Smooth muscle cell (in vitro differentiated cells): ENCODE data around the gene TMEM127. TPM values are rescaled to one million over a fixed set of nuclear protein-coding genes. Genes with fewer than 3 reads are reported as not detected.
"Not testable (repeated sequence)": the region's sequence is repeated elsewhere in the genome, so short reads cannot be mapped to it uniquely, and the experiment has no call there.

Experiments
- DNase-seq: peaks from one replicate; lab custom pipeline; 2025; ENCODE audit not compliant: unreplicated experiment; lab: John Stamatoyannopoulos, UW
- H2AFZ ChIP-seq: fragments of 200-600 bp; sonication (generic); 2 replicates; pipeline ENCODE4 v1.6.0; 2016; ENCODE audit warnings: antibody characterized with exemption, low read depth, mild to moderate bottlenecking
- H3F3A ChIP-seq: fragments of 200-600 bp; sonication (generic); 2 replicates; pipeline ENCODE4 v1.6.0; 2017; ENCODE audit warnings: antibody characterized with exemption, low read depth
- H3K27ac ChIP-seq: fragments of 200-600 bp; sonication (generic); 2 replicates; pipeline ENCODE4 v1.5.1; 2016; ENCODE audit warnings: low read depth, mild to moderate bottlenecking
- H3K27me3 ChIP-seq: fragments of 200-600 bp; sonication (generic); 2 replicates; pipeline ENCODE4 v1.6.1; 2016; ENCODE audit warnings: low read depth, mild to moderate bottlenecking
- H3K36me3 ChIP-seq: fragments of 200-600 bp; sonication (generic); 2 replicates; pipeline ENCODE4 v1.5.1; 2016; ENCODE audit warnings: low read depth
- H3K4me1 ChIP-seq: fragments of 200-600 bp; sonication (generic); 2 replicates; pipeline ENCODE4 v1.5.1; 2016; ENCODE audit warnings: low read depth
- H3K4me2 ChIP-seq: fragments of 200-600 bp; sonication (generic); 2 replicates; pipeline ENCODE4 v1.6.0; 2016; ENCODE audit warnings: mild to moderate bottlenecking
- H3K4me3 ChIP-seq: fragments of 200-600 bp; sonication (generic); 2 replicates; pipeline ENCODE4 v1.5.1; 2016; ENCODE audit warnings: mild to moderate bottlenecking
- H3K79me2 ChIP-seq: fragments of 200-600 bp; sonication (generic); 2 replicates; pipeline ENCODE4 v1.6.0; 2016; ENCODE audit warnings: low read depth, mild to moderate bottlenecking
- H3K9ac ChIP-seq: fragments of 200-600 bp; sonication (generic); 2 replicates; pipeline ENCODE4 v1.6.0; 2016; ENCODE audit warnings: low read depth
- H3K9me3 ChIP-seq: fragments of 200-600 bp; sonication (generic); replicated peaks from 2 replicates; pipeline ENCODE4 v1.5.1; 2016; ENCODE audit warnings: low read depth
- H4K20me1 ChIP-seq: fragments of 200-600 bp; sonication (generic); 2 replicates; pipeline ENCODE4 v1.6.0; 2016; ENCODE audit warnings: low read depth
- CTCF ChIP-seq: fragments of 200-600 bp; sonication (generic); IDR thresholded peaks from 2 replicates; pipeline ENCODE4 v1.5.1; 2017; ENCODE audit warnings: borderline replicate concordance, mild to moderate bottlenecking, antibody characterized with exemption; ENCODE audit not compliant: insufficient read depth, poor library complexity, severe bottlenecking
- WGBS: methylation state at CpG from one replicate; pipeline ENCODE4 v1.1.7; 2016; ENCODE audit warnings: low lambda C conversion rate; 5-methylcytosine and 5-hydroxymethylcytosine counted together
- polyA plus RNA-seq: library from polyadenylated mRNA; unstranded; fragments of >200 nt; fragmentation: Nextera tagmentation; extraction: Ambion mirVana; gene quantifications from 2 replicates; pipeline ENCODE4 v1.2.1, GENCODE V29; 2016
- total RNA-seq: library from RNA; depleted of rRNA; stranded (reverse); fragments of >200 nt; gene quantifications from 2 replicates; pipeline ENCODE4 v1.2.3, GENCODE V29; 2014

Gene TMEM127
- total and polyA plus RNA-seq, 2 experiments from 2014 or later: 21.9 to 31.8 TPM

GRCh38 chr2:96301865-96302264 is 36.1 kb upstream of the TMEM127 start:
- WGBS: 100% methylated on average over 1 of the region's 1 CpG
- H3K4me3 ChIP-seq: no peak overlapping the region
- H4K20me1 ChIP-seq: peaks cover 33% of the 10 kb centered on the region
- peaks cover 41% of the 10 kb centered on the region for H3K36me3 ChIP-seq
- H3K4me1 ChIP-seq: peaks cover 13% of the 10 kb centered on the region
- no peaks in the 10 kb centered on the region for H3K9me3 ChIP-seq
- H3K4me2 ChIP-seq: no peak overlapping the region
- no peaks in the 10 kb centered on the region for H3F3A ChIP-seq
- no peak for TF ChIP-seq CTCF
- peaks cover 27% of the 10 kb centered on the region for H3K79me2 ChIP-seq
- no peak overlapping the region for H2AFZ ChIP-seq
- no peak overlapping the region for H3K9ac ChIP-seq
- no peak for DNase-seq
- no peak overlapping the region for H3K27ac ChIP-seq
- H3K27me3 ChIP-seq: no peaks in the 10 kb centered on the region

GRCh38 chr2:96296925-96297324 is 31.1 kb upstream of the TMEM127 start:
- H3K4me3 ChIP-seq: no peak overlapping the region
- no peaks in the 10 kb centered on the region for H3F3A ChIP-seq
- no peak overlapping the region for H2AFZ ChIP-seq
- no peaks in the 10 kb centered on the region for H3K9me3 ChIP-seq
- H3K4me2 ChIP-seq: no peak overlapping the region
- no peaks in the 10 kb centered on the region for H3K79me2 ChIP-seq
- no peaks in the 10 kb centered on the region for H3K27me3 ChIP-seq
- TF ChIP-seq CTCF: no peak
- H4K20me1 ChIP-seq: peaks cover 15% of the 10 kb centered on the region
- no peak for DNase-seq
- peaks cover 50% of the 10 kb centered on the region for H3K36me3 ChIP-seq
- no peak overlapping the region for H3K27ac ChIP-seq
- H3K4me1 ChIP-seq: no peaks in the 10 kb centered on the region
- no peak overlapping the region for H3K9ac ChIP-seq
- WGBS: 100% methylated on average over 5 of the region's 5 CpGs

- H3K9ac ChIP-seq, H2AFZ ChIP-seq, H3K79me2 ChIP-seq, H4K20me1 ChIP-seq, H3K9me3 ChIP-seq, H3F3A ChIP-seq, H3K4me3 ChIP-seq, H3K27ac ChIP-seq, DNase-seq, H3K4me2 ChIP-seq, H3K27me3 ChIP-seq, H3K4me1 ChIP-seq: not testable (repeated sequence)
- H3K36me3 ChIP-seq: peaks cover 39% of the 10 kb centered on the region
- WGBS: over 99% methylated on average over 8 of the region's 8 CpGs
These were observed 28.5 kb upstream of the TMEM127 start for GRCh38 chr2:96294271-96294670.

GRCh38 chr2:96291751-96292150 is 26.0 kb upstream of the TMEM127 start:
- H3K27me3 ChIP-seq: no peaks in the 10 kb centered on the region
- no peak overlapping the region for H3K4me2 ChIP-seq
- no peaks in the 10 kb centered on the region for H3K9me3 ChIP-seq
- H3K4me1 ChIP-seq: no peaks in the 10 kb centered on the region
- no peak for TF ChIP-seq CTCF
- peaks cover 34% of the 10 kb centered on the region for H3K36me3 ChIP-seq
- no peaks in the 10 kb centered on the region for H4K20me1 ChIP-seq
- H3K4me3 ChIP-seq: no peak overlapping the region
- no peaks in the 10 kb centered on the region for H3F3A ChIP-seq
- no peak overlapping the region for H2AFZ ChIP-seq
- H3K9ac ChIP-seq: no peak overlapping the region
- H3K79me2 ChIP-seq: no peaks in the 10 kb centered on the region
- WGBS: 93% methylated on average over 5 of the region's 5 CpGs
- no peak overlapping the region for H3K27ac ChIP-seq
- DNase-seq: no peak
